GM19193 (cell line): ENCODE data around the gene PARVA.

ENCODE experiments used
- POLR2A ChIP-seq: IDR thresholded peaks from 4 replicates; pipeline ENCODE4 v1.6.1; 2011; ENCODE audit not compliant: insufficient read depth, insufficient read length; ENCODE audit errors: extremely low read depth

PARVA gene

GRCh38 chr11:12393691-12394090 lies 16.3 kb downstream of the PARVA start:
- no peak for TF ChIP-seq POLR2A

DNA sequence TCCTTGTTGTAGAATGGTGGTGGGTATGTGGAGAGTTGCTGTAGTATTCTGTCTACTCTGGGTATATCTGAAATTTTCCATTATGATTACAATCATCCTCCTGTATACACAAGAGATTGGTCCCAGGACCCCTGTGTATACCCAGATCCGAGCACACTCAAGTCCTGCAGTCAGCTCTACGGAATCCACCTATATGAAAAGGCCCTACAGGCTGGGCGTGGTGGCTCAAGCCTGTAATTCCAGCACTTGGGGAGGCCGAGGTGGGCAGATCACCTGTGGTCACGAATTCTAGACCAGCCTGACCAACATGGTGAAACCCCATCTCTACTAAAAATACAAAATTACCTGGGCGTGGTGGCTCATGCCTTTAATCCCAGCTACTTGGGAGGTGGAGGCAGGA lies 17.2 kb downstream of the PARVA start:
- TF ChIP-seq POLR2A: no peak

DNA sequence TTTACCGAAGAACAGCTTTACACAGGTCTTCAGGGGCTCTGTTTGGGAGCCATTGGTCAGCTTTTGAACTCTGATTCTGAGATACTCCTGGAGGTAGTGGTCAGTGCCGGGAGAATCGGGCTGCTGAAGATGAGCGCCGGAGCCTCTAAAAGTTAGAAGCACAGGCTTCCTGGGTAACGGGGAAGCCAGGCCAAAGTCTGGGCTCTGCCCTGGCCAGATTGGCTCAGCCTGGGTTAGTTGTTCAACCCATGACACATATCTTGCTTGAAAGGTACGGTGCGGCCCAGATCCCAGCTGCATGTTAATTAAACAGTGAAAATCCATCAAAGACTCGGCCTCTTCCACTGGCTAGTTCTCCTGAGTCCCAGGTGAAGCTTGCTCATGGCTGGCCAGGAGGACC lies 18.0 kb downstream of the PARVA start:
- no peak for TF ChIP-seq POLR2A

GRCh38 chr11:12397931-12398334 lies 20.6 kb downstream of the PARVA start:
- no peak for TF ChIP-seq POLR2A

GRCh38 chr11:12399355-12399754 lies 22.0 kb downstream of the PARVA start:
- TF ChIP-seq POLR2A: no peak

DNA sequence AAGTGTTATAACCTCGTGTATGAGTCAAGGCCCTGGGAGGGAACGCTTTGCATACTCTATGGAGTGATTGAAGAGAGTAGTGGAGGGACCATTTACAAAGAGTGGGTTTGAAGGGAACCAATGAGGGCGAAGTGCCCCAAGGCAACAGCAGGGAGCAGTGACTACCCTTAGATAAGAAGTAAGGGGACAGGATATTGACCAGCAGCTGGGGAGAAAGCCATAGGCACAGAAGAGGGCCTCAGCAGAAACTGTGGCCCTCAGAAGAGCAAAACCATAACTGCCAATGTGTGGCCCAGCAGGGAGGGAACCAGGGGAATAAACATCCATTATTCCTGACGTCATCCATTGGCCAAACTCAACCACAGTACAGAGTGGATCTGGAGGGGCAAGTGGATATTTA lies 24.7 kb downstream of the PARVA start:
- no peak for TF ChIP-seq POLR2A

- no peak for TF ChIP-seq POLR2A
These were observed 25.3 kb downstream of the PARVA start for GRCh38 chr11:12402691-12403120.

DNA sequence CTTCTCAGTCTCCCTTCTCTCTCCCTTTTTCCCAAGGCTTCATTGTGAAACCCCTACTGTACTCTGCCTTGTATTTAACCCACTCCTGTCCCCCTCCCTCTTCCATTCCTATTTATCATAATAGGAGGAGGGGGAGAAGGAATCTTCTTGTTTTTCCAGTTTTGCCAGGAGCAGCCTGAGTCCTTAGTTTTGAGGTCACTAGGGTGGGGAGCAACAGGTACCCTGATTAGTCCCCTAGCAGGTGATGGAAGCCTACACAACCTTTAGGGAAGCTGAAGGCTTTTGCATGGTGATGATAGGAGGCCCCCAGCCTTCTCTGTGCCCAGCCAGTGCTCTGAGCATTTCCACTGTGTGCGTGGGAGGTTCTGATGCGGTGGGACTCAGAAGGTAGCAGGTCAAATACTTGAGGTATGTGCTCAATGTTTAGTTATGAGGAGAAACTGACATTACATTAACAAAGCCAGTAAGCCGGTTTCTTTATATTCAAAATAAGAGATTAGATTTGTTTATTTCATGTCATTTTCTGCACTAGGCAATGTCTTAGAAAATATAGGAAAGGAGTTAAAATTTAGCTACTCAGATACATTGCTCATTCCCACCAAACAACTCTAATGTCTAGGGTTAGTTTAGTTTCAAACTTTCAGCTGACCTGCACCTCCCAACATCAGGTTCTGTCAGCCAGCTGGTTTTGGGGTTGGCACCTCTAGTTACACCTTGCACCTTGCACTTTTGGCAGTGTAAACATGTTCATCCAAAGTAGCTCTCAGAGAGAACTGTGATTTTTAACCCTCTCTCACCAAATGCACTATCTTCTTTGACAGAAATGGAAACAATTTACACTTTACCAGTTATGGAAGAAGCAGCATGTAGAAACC lies 26.0 kb downstream of the PARVA start:
- no peak for TF ChIP-seq POLR2A

GRCh38 chr11:12403997-12404350 lies 26.6 kb downstream of the PARVA start:
- no peak for TF ChIP-seq POLR2A

DNA sequence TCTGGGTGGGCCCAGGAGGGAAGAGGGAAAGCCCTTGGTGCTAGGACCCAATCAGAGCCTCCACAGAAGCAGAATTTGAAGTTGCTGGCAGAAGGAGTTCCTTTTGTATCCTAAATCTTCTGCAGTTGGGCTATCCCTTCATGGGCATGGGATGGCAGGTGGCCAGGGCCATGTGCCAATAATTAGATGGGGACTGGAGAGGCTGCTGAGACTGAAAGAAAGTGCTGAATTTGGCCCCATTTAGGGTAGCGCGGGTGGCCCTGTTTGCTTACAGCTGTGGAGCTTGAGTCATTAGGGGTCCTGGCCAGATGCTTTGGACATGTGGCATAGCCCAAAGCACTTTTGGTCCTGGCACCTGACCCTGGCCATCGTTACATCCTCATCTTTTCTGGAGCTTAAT lies 27.1 kb downstream of the PARVA start:
- TF ChIP-seq POLR2A: no peak

- TF ChIP-seq POLR2A: no peak
These were observed 30.9 kb downstream of the PARVA start for GRCh38 chr11:12408156-12408770.

- TF ChIP-seq POLR2A: no peak
These were observed 32.2 kb downstream of the PARVA start for GRCh38 chr11:12409621-12410005.

GRCh38 chr11:12410006-12410728 lies 32.8 kb downstream of the PARVA start:
- TF ChIP-seq POLR2A: no peak

- TF ChIP-seq POLR2A: no peak
These were observed 34.0 kb downstream of the PARVA start for GRCh38 chr11:12411393-12411792.

DNA sequence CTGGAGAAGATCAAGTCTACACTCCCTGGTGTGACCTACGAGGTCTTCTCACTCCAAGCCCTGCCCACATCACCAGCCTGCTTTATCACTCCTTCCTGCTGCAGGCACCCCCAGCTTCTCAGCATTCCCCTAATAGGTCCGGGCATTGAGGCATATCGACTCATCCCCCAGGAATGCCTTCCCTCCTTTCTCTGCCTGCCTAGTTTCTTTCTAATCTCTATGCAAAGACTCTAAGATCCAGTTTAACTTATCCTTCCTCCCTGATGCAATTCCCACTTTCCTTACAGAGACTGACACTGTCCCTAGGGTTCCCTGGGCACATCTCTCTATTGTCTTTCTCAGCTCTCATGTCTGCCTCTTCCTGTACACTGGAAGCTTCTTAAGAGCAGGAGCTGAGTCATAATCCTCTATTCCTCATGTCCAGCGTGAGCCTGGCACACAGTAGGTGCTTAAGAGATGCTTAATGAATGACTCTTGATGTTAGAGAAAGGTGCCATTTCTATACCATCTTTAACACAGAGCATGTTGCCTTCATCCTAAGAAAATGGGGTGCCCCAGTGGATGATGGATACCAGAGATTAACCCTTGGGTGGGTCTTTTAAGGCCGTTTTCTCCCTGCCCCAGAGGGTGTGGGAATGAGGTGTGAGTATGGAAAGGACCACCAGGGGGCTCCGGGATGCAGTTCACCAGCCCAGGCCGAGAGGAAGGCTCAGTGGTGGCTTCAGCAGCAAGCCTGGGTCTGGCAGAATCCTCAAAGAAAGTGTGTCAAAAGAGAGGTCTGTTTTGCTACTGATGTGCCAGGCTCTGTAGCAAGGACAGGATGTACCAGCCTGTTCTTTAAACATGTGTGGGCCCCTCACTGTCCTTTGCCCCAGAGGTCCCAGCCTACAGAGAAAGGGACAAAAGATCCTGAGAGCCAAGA lies 34.7 kb downstream of the PARVA start:
- TF ChIP-seq POLR2A: no peak
